ENCODE results near the gene ANP32A.

- no peak for TF ChIP-seq CTCF (IDR thresholded peaks at IDR 0.05 in 4 of 5, conservative IDR thresholded peaks at IDR 0.05 in 1 of 5)
- TF ChIP-seq POLR2A (IDR thresholded peaks at IDR 0.05): no peak
These were observed 50.5 kb downstream of the ANP32A start for GRCh38 chr15:68770216-68770615.
